Glutamatergic neuron (in vitro differentiated cells): ENCODE data around the gene DOK1. TPM values are rescaled to one million over a fixed set of nuclear protein-coding genes. Genes with fewer than 3 reads are reported as not detected.
A peak's percentile ranks its signal among the peaks of the same experiment; 100 is the strongest.

Source experiments
- DNase-seq: peaks from one replicate; pipeline ENCODE4 v3.0.0; 2022
- H3K27ac Mint-ChIP-seq: one replicate; pipeline ENCODE4 v1.8.0; 2020; ENCODE audit warnings: mild to moderate bottlenecking, mixed read lengths, inconsistent platforms; ENCODE audit not compliant: unreplicated experiment
- H3K27me3 Mint-ChIP-seq: one replicate; pipeline ENCODE4 v1.8.0; 2020; ENCODE audit warnings: mild to moderate bottlenecking, moderate library complexity, mixed read lengths, inconsistent platforms; ENCODE audit not compliant: unreplicated experiment
- H3K36me3 Mint-ChIP-seq: one replicate; pipeline ENCODE4 v1.8.0; 2020; ENCODE audit warnings: mild to moderate bottlenecking, mixed read lengths, inconsistent platforms; ENCODE audit not compliant: unreplicated experiment
- H3K4me1 Mint-ChIP-seq: one replicate; pipeline ENCODE4 v1.8.0; 2020; ENCODE audit warnings: mild to moderate bottlenecking, low read depth, mixed read lengths, inconsistent platforms; ENCODE audit not compliant: unreplicated experiment
- H3K4me3 Mint-ChIP-seq: one replicate; pipeline ENCODE4 v1.8.0; 2020; ENCODE audit warnings: mild to moderate bottlenecking, mixed read lengths, inconsistent platforms; ENCODE audit not compliant: unreplicated experiment
- H3K9me3 Mint-ChIP-seq: one replicate; pipeline ENCODE4 v1.8.0; 2020; ENCODE audit warnings: mild to moderate bottlenecking, moderate library complexity, mixed read lengths, inconsistent platforms; ENCODE audit not compliant: unreplicated experiment
- CTCF ChIP-seq: fragments of 200-600 bp; sonication (generic); IDR thresholded peaks from one replicate; pipeline ENCODE4 v1.5.0; 2021; ENCODE audit not compliant: partially characterized antibody, unreplicated experiment
- total RNA-seq: library from RNA; stranded (reverse); fragmentation: NEBNext Ultra II Directional; extraction: Animal tissue kit (Norgen Biotek cat#: 25700); gene quantifications from one replicate; pipeline ENCODE4 v1.2.1, GENCODE V29; 2021; ENCODE audit not compliant: unreplicated experiment

Gene DOK1
- total RNA-seq, 1 donor from 2014 or later = 14.0 TPM

GRCh38 chr2:74542978-74543377 is 11.5 kb upstream of the DOK1 start:
- Mint-ChIP-seq H3K27ac (no peak overlapping the region), H3K27me3 (peaks cover 4% of the 10 kb centered on the region), H3K4me3 (no peak overlapping the region), H3K4me1 (peaks cover 8% of the 10 kb centered on the region), H3K36me3 (peaks cover 11% of the 10 kb centered on the region), H3K9me3 (peaks cover 7% of the 10 kb centered on the region)
- DNase-seq = no peak
- no peak for TF ChIP-seq CTCF

- peaks cover 11% of the 10 kb centered on the region for H3K27me3 Mint-ChIP-seq
- no peak overlapping the region for H3K4me3 Mint-ChIP-seq
- H3K9me3 Mint-ChIP-seq = peaks cover 12% of the 10 kb centered on the region
- H3K36me3 Mint-ChIP-seq = peaks cover 6% of the 10 kb centered on the region
- no peak for DNase-seq
- peaks cover 16% of the 10 kb centered on the region for H3K4me1 Mint-ChIP-seq
- TF ChIP-seq CTCF = no peak
- H3K27ac Mint-ChIP-seq = no peak overlapping the region
These were observed 9.9 kb upstream of the DOK1 start for GRCh38 chr2:74544634-74545033.

- TF ChIP-seq CTCF = no peak
- Mint-ChIP-seq H3K9me3 (peaks cover 12% of the 10 kb centered on the region), H3K27me3 (peaks cover 18% of the 10 kb centered on the region), H3K4me1 (peaks cover 27% of the 10 kb centered on the region), H3K27ac (no peak overlapping the region), H3K4me3 (peak overlapping the region; percentile 23), H3K36me3 (peaks cover 6% of the 10 kb centered on the region)
- no peak for DNase-seq
These were observed 8.5 kb upstream of the DOK1 start for GRCh38 chr2:74546004-74546403.

GRCh38 chr2:74548285-74548899 is 6.1 kb upstream of the DOK1 start:
- H3K4me3 Mint-ChIP-seq = peak overlapping the region; percentile 88
- TF ChIP-seq CTCF = no peak
- H3K36me3 Mint-ChIP-seq = peaks cover 9% of the 10 kb centered on the region
- peaks cover 42% of the 10 kb centered on the region for H3K4me1 Mint-ChIP-seq
- no peak for DNase-seq
- H3K27me3 Mint-ChIP-seq = peaks cover 31% of the 10 kb centered on the region
- peak overlapping the region; percentile 92 for H3K27ac Mint-ChIP-seq
- peaks cover 17% of the 10 kb centered on the region for H3K9me3 Mint-ChIP-seq

- Mint-ChIP-seq H3K9me3 (peaks cover 20% of the 10 kb centered on the region), H3K4me3 (peak overlapping the region; percentile 86), H3K4me1 (peaks cover 42% of the 10 kb centered on the region), H3K36me3 (peaks cover 9% of the 10 kb centered on the region), H3K27ac (peak overlapping the region; percentile 67), H3K27me3 (peaks cover 33% of the 10 kb centered on the region)
- DNase-seq = peak; percentile 50
- TF ChIP-seq CTCF = no peak
These were observed 5.4 kb upstream of the DOK1 start for GRCh38 chr2:74548900-74549826.
